Caco-2 (cell line): ENCODE results near the gene F12. TPM values are rescaled to one million over a fixed set of nuclear protein-coding genes. Genes with fewer than 3 reads are reported as not detected.

ENCODE experiments used
- BruUV-seq: library from RNA; stranded (reverse); fragments of 400-500 nt; replicated peaks from 2 replicates; lab custom pipeline; 2021; lab: Mats Ljungman, UMichigan
- CTCF ChIA-PET: fragments of 300-600 bp; sonication (Branson Sonifier 250); formaldehyde crosslinking; loops from one replicate; lab custom pipeline; 2022; ENCODE audit warnings: antibody characterized with exemption; lab: Charles Lee
- POLR2A ChIA-PET: fragments of 300-600 bp; sonication (Branson Sonifier 250); formaldehyde crosslinking; loops from one replicate; lab custom pipeline; 2022; ENCODE audit warnings: antibody characterized with exemption; lab: Charles Lee
- DNase-seq, 2 experiments: peaks; one replicate each; pipeline versions ENCODE4 v3.0.0 to v3.0.0-alpha.2; 2020 to 2022
- H3K27me3 ChIP-seq: replicated peaks from 2 replicates; pipeline ENCODE4 v1.6.0; 2011; ENCODE audit warnings: low read length; ENCODE audit not compliant: control insufficient read depth, insufficient read depth
- H3K36me3 ChIP-seq: 2 replicates; pipeline ENCODE4 v1.5.1; 2011; ENCODE audit warnings: low read length; ENCODE audit not compliant: control insufficient read depth, insufficient read depth
- H3K4me1 ChIP-seq: fragments of 250-450 bp; sonication (Bioruptor Pico); 2 replicates; pipeline ENCODE4 v1.5.1; 2020; ENCODE audit warnings: mild to moderate bottlenecking
- H3K4me3 ChIP-seq: 2 replicates; pipeline ENCODE4 v1.5.1; 2011; ENCODE audit warnings: low read depth, mild to moderate bottlenecking, control low read depth, low read length
- H3K9me3 ChIP-seq: fragments of 250-450 bp; sonication (Bioruptor Pico); 2 replicates; pipeline ENCODE4 v1.5.1; 2020; ENCODE audit warnings: mild to moderate bottlenecking, moderate library complexity
- H3K27ac Mint-ChIP-seq: one replicate; pipeline ENCODE4 v1.8.0; 2022; ENCODE audit warnings: mixed read lengths; ENCODE audit not compliant: unreplicated experiment
- H3K27me3 Mint-ChIP-seq: one replicate; pipeline ENCODE4 v1.8.0; 2022; ENCODE audit warnings: mixed read lengths; ENCODE audit not compliant: insufficient read depth, unreplicated experiment
- H3K36me3 Mint-ChIP-seq: one replicate; pipeline ENCODE4 v1.8.0; 2022; ENCODE audit warnings: mild to moderate bottlenecking, mixed read lengths; ENCODE audit not compliant: insufficient read depth, unreplicated experiment
- H3K4me1 Mint-ChIP-seq: one replicate; pipeline ENCODE4 v1.8.0; 2022; ENCODE audit warnings: low read depth, mixed read lengths; ENCODE audit not compliant: unreplicated experiment
- H3K4me3 Mint-ChIP-seq: one replicate; pipeline ENCODE4 v1.8.0; 2022; ENCODE audit warnings: mild to moderate bottlenecking, moderate library complexity, mixed read lengths; ENCODE audit not compliant: unreplicated experiment
- H3K9me3 Mint-ChIP-seq: one replicate; pipeline ENCODE4 v1.8.0; 2022; ENCODE audit warnings: mixed read lengths; ENCODE audit not compliant: unreplicated experiment
- CTCF ChIP-seq, 2 experiments: fragments of 200-600 bp in 1 of 2; IDR thresholded peaks; 1 replicate in 1 of 2; 2 replicates in 1 of 2; pipeline versions ENCODE4 v1.5.1 to v1.8.0; 2011 to 2022; ENCODE audit warnings: antibody characterized with exemption in 1 of 2, control low read depth in 1 of 2, inconsistent platforms in 1 of 2, low read depth in 1 of 2, low read length in 1 of 2, mild to moderate bottlenecking in 1 of 2, moderate library complexity in 1 of 2; ENCODE audit not compliant: insufficient read depth in 1 of 2, severe bottlenecking in 1 of 2, unreplicated experiment in 1 of 2
- intact Hi-C: fragments of 100-400 bp; cut with micrococcal nuclease; formaldehyde crosslinking; loops from one replicate; pipeline ENCODE4 v1.10.0; 2022; ENCODE audit not compliant: unreplicated experiment
- total RNA-seq: library from RNA; stranded (reverse); gene quantifications from 2 replicates; pipeline ENCODE4 v1.2.3, GENCODE V29; 2022

The F12 gene
- total RNA-seq, 1 experiment from 2014 or later, result 13.3 TPM

- no TSS peak for BruUV-seq
- intact Hi-C loops, result loop anchor here (1.0 to 2.0 kb wide), 3 partner anchors 15 to 43 kb away; partner anchors contain the start of genes DBN1 and GRK6
- H3K9me3 ChIP-seq, result no peaks in the 10 kb centered on the region
- peaks cover 7% of the 10 kb centered on the region; the same call in 1 of the 2 replicates for H3K4me1 ChIP-seq
- Mint-ChIP-seq H3K4me1 (peaks cover 12% of the 10 kb centered on the region), H3K27me3 (no peaks in the 10 kb centered on the region), H3K27ac (peak overlapping the region; percentile 83), H3K9me3 (no peaks in the 10 kb centered on the region), H3K4me3 (no peak overlapping the region), H3K36me3 (peaks cover 87% of the 10 kb centered on the region)
- no peak for DNase-seq
- H3K4me3 ChIP-seq, result no peak overlapping the region
- H3K27me3 ChIP-seq, result no peaks in the 10 kb centered on the region
- H3K36me3 ChIP-seq, result peaks cover 1% of the 10 kb centered on the region
- ChIA-PET CTCF (interaction anchor here (0.5 to 1.8 kb wide), 22 partner anchors 11 to 150 kb away, joined by 3 to 27 read pairs (median 4); partner anchors contain the start of genes DBN1, GRK6, MXD3 and PDLIM7), POLR2A (interaction anchor here (0.6 to 1.2 kb wide), 5 partner anchors 15 to 107 kb away, joined by 3 to 7 read pairs (median 5); partner anchors contain the start of genes GRK6, LMAN2 and PDLIM7)
- TF ChIP-seq CTCF (IDR thresholded peaks at IDR 0.05; ENCODE audit: insufficient read depth in 1 of 2, low read depth in 1 of 2, low read length in 1 of 2, severe bottlenecking in 1 of 2, unreplicated experiment in 1 of 2), result no peak
Measured at GRCh38 chr5:177457852-177458681, 48.7 kb upstream of the F12 start.

- peaks cover 82% of the 10 kb centered on the region for H3K36me3 Mint-ChIP-seq
- TSS peak; percentile 23 for BruUV-seq
- no peak overlapping the region for H3K4me3 Mint-ChIP-seq
- Histone ChIP-seq H3K9me3 (no peaks in the 10 kb centered on the region), H3K36me3 (peaks cover 1% of the 10 kb centered on the region; the same call in 1 of the 2 replicates), H3K4me3 (no peak overlapping the region), H3K4me1 (peaks cover 7% of the 10 kb centered on the region; the same call in 1 of the 2 replicates), H3K27me3 (no peaks in the 10 kb centered on the region)
- ChIA-PET CTCF (interaction anchor here (0.5 to 1.8 kb wide), 24 partner anchors 12 to 149 kb away, joined by 3 to 27 read pairs (median 4); partner anchors contain the start of genes DBN1, GRK6, MXD3 and PDLIM7), POLR2A (interaction anchor here (0.6 to 1.2 kb wide), 6 partner anchors 14 to 106 kb away, joined by 3 to 7 read pairs (median 4); partner anchors contain the start of genes GRK6, LMAN2 and PDLIM7)
- H3K9me3 Mint-ChIP-seq, result no peaks in the 10 kb centered on the region
- intact Hi-C loops, result loop anchor here (1.0 to 2.0 kb wide), 4 partner anchors 16 to 44 kb away; partner anchors contain the start of genes DBN1, GRK6 and PDLIM7
- no peaks in the 10 kb centered on the region for H3K27me3 Mint-ChIP-seq
- peak; percentile 52 to 68 for TF ChIP-seq CTCF (IDR thresholded peaks at IDR 0.05; ENCODE audit: insufficient read depth in 1 of 2, low read depth in 1 of 2, low read length in 1 of 2, severe bottlenecking in 1 of 2, unreplicated experiment in 1 of 2)
- DNase-seq, result peak; percentile 96 to 97
- H3K27ac Mint-ChIP-seq, result peak overlapping the region; percentile 87
- H3K4me1 Mint-ChIP-seq, result peaks cover 12% of the 10 kb centered on the region
Measured at GRCh38 chr5:177456976-177457851, 47.9 kb upstream of the F12 start.
